Loucy (cell line): Measurements from ENCODE around the gene TTPAL.

Experiments
- H2AFZ ChIP-seq: fragments of 200-600 bp; sonication (generic); 2 replicates; pipeline ENCODE4 v1.6.0; 2016; ENCODE audit warnings: antibody characterized with exemption, mild to moderate bottlenecking, low read length, moderate library complexity
- H3F3A ChIP-seq: fragments of 200-600 bp; 2 replicates; pipeline ENCODE4 v1.6.0; 2016; ENCODE audit warnings: antibody characterized with exemption, low read depth, mild to moderate bottlenecking
- H3K27me3 ChIP-seq: fragments of 200-600 bp; sonication (generic); 2 replicates; pipeline ENCODE4 v1.6.1; 2014; ENCODE audit warnings: low read length, mild to moderate bottlenecking; ENCODE audit not compliant: insufficient read depth, poor library complexity, severe bottlenecking
- H3K36me3 ChIP-seq: fragments of 200-600 bp; sonication (generic); 2 replicates; pipeline ENCODE4 v1.6.1; 2016; ENCODE audit warnings: low read length; ENCODE audit not compliant: insufficient read depth
- H3K4me1 ChIP-seq: fragments of 200-600 bp; sonication (generic); 2 replicates; pipeline ENCODE4 v1.5.1; 2014; ENCODE audit warnings: low read length, mild to moderate bottlenecking; ENCODE audit not compliant: insufficient read depth, poor library complexity, severe bottlenecking
- H3K4me2 ChIP-seq: fragments of 200-600 bp; sonication (generic); 2 replicates; pipeline ENCODE4 v1.6.0; 2014; ENCODE audit warnings: antibody characterized with exemption, low read length, low read depth, mild to moderate bottlenecking; ENCODE audit not compliant: poor library complexity, severe bottlenecking
- H3K4me3 ChIP-seq: fragments of 200-600 bp; sonication (generic); 2 replicates; pipeline ENCODE4 v1.5.1; 2014; ENCODE audit warnings: low read length, mild to moderate bottlenecking, mixed read lengths; ENCODE audit not compliant: poor library complexity, severe bottlenecking
- H3K79me2 ChIP-seq: fragments of 200-600 bp; sonication (generic); 2 replicates; pipeline ENCODE4 v1.6.1; 2014; ENCODE audit warnings: low read length; ENCODE audit not compliant: insufficient read depth
- H3K9ac ChIP-seq: fragments of 200-600 bp; sonication (generic); 2 replicates; pipeline ENCODE4 v1.6.0; 2014; ENCODE audit warnings: mild to moderate bottlenecking, low read depth, low read length, moderate library complexity; ENCODE audit not compliant: poor library complexity, severe bottlenecking
- H3K9me2 ChIP-seq: fragments of 200-600 bp; sonication (generic); replicated peaks from 2 replicates; pipeline ENCODE4 v1.6.1; 2016; ENCODE audit warnings: low read depth, low read length, mixed read lengths
- H3K9me3 ChIP-seq: fragments of 200-600 bp; sonication (generic); 2 replicates; pipeline ENCODE4 v1.6.1; 2014; ENCODE audit warnings: mild to moderate bottlenecking, antibody characterized with exemption, low read length, low read depth; ENCODE audit not compliant: insufficient read depth
- H4K20me1 ChIP-seq: fragments of 200-600 bp; sonication (generic); 2 replicates; pipeline ENCODE4 v1.6.0; 2014; ENCODE audit warnings: antibody characterized with exemption, low read length, mild to moderate bottlenecking; ENCODE audit not compliant: insufficient read depth, poor library complexity, severe bottlenecking
- CTCF ChIP-seq: fragments of 200-600 bp; sonication (generic); conservative IDR thresholded peaks from 2 replicates; pipeline ENCODE4 v1.5.1; 2014; ENCODE audit warnings: mild to moderate bottlenecking, antibody characterized with exemption, low read length
- EZH2phosphoT487 ChIP-seq: fragments of 200-600 bp; IDR thresholded peaks from 2 replicates; pipeline ENCODE4 v1.6.1; 2018; ENCODE audit warnings: antibody characterized with exemption, mild to moderate bottlenecking, moderate library complexity, borderline replicate concordance

TTPAL gene

GRCh38 chr20:44516491-44516890, 40.8 kb downstream of the TTPAL start:
- no peaks in the 10 kb centered on the region; the same call in 1 of the 2 replicates for H3F3A ChIP-seq
- TF ChIP-seq CTCF (no peak), EZH2phosphoT487 (no peak)
- H3K27me3 ChIP-seq: no peaks in the 10 kb centered on the region
- H3K36me3 ChIP-seq: peaks cover 12% of the 10 kb centered on the region; the same call in 1 of the 2 replicates
- no peaks in the 10 kb centered on the region for H3K9me3 ChIP-seq
- peaks cover 62% of the 10 kb centered on the region for H3K4me1 ChIP-seq
- H3K9me2 ChIP-seq: no peaks in the 10 kb centered on the region
- no peak overlapping the region for H3K9ac ChIP-seq
- peak overlapping the region; percentile 99 for H3K4me2 ChIP-seq
- peaks cover 96% of the 10 kb centered on the region for H3K79me2 ChIP-seq
- H4K20me1 ChIP-seq: peaks cover 64% of the 10 kb centered on the region
- H2AFZ ChIP-seq: no peak overlapping the region
- H3K4me3 ChIP-seq: peak overlapping the region; percentile 22

- Histone ChIP-seq H3K27me3 (no peaks in the 10 kb centered on the region), H3K9ac (peak overlapping the region; percentile 2), H3K79me2 (peaks cover 92% of the 10 kb centered on the region), H3K36me3 (peaks cover 6% of the 10 kb centered on the region; the same call in 1 of the 2 replicates), H3K9me2 (no peaks in the 10 kb centered on the region), H4K20me1 (peaks cover 67% of the 10 kb centered on the region), H3K4me1 (peaks cover 65% of the 10 kb centered on the region), H3K9me3 (no peaks in the 10 kb centered on the region), H3F3A (no peaks in the 10 kb centered on the region; the same call in 1 of the 2 replicates), H3K4me3 (peak overlapping the region; percentile 22), H2AFZ (no peak overlapping the region), H3K4me2 (peak overlapping the region; percentile 99)
- TF ChIP-seq CTCF (no peak), EZH2phosphoT487 (no peak)
Observed at GRCh38 chr20:44517454-44517853, 41.8 kb downstream of the TTPAL start.

- H3F3A ChIP-seq: no peaks in the 10 kb centered on the region; the same call in 1 of the 2 replicates
- no peaks in the 10 kb centered on the region for H3K27me3 ChIP-seq
- peak overlapping the region; percentile 99 for H3K4me2 ChIP-seq
- peak overlapping the region; percentile 46 for H3K4me3 ChIP-seq
- H2AFZ ChIP-seq: no peak overlapping the region
- H3K9ac ChIP-seq: peak overlapping the region; percentile 2
- no peaks in the 10 kb centered on the region for H3K9me2 ChIP-seq
- no peak for TF ChIP-seq EZH2phosphoT487
- no peak for TF ChIP-seq CTCF
- peaks cover 84% of the 10 kb centered on the region for H3K79me2 ChIP-seq
- H3K4me1 ChIP-seq: peaks cover 66% of the 10 kb centered on the region
- peaks cover 62% of the 10 kb centered on the region for H4K20me1 ChIP-seq
- no peaks in the 10 kb centered on the region for H3K9me3 ChIP-seq
- H3K36me3 ChIP-seq: no peaks in the 10 kb centered on the region; the same call in 1 of the 2 replicates
Observed at GRCh38 chr20:44518248-44518647, 42.6 kb downstream of the TTPAL start.
